Measurements from ENCODE around the gene APOL2. TPM values are rescaled to one million over a fixed set of nuclear protein-coding genes. Genes with fewer than 3 reads are reported as not detected.
"Not testable (repeated sequence)": the region's sequence is repeated elsewhere in the genome, so short reads cannot be mapped to it uniquely, and the experiment has no call there.

The APOL2 gene
- total RNA-seq, 4 donors from 2014 or later = 15.3 to 21.8 (median 17.1) TPM

- Histone ChIP-seq H3K36me3 (no peaks in the 10 kb centered on the region), H3K4me3 (no peak overlapping the region), H3K27me3 (no peaks in the 10 kb centered on the region), H3K9me3 (no peaks in the 10 kb centered on the region), H3K4me1 (peaks cover 11% of the 10 kb centered on the region), H3K27ac (no peak overlapping the region)
- no peak for DNase-seq (ENCODE audit: low spot score in 2 of 2)
- TF ChIP-seq, protein P1, sequence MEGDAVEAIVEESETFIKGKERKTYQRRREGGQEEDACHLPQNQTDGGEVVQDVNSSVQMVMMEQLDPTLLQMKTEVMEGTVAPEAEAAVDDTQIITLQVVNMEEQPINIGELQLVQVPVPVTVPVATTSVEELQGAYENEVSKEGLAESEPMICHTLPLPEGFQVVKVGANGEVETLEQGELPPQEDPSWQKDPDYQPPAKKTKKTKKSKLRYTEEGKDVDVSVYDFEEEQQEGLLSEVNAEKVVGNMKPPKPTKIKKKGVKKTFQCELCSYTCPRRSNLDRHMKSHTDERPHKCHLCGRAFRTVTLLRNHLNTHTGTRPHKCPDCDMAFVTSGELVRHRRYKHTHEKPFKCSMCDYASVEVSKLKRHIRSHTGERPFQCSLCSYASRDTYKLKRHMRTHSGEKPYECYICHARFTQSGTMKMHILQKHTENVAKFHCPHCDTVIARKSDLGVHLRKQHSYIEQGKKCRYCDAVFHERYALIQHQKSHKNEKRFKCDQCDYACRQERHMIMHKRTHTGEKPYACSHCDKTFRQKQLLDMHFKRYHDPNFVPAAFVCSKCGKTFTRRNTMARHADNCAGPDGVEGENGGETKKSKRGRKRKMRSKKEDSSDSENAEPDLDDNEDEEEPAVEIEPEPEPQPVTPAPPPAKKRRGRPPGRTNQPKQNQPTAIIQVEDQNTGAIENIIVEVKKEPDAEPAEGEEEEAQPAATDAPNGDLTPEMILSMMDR (IDR thresholded peaks at IDR 0.05) = no peak
- TF ChIP-seq POLR2A (IDR thresholded peaks at IDR 0.05) (no peak), POLR2AphosphoS5 (IDR thresholded peaks at IDR 0.05) (no peak)
- WGBS = 68% methylated on average over 2 of the region's 2 CpGs
Measured at GRCh38 chr22:36215981-36216380, 23.3 kb downstream of the APOL2 start.

- Histone ChIP-seq H3K27ac (no peak overlapping the region), H3K4me3 (no peak overlapping the region), H3K36me3 (no peaks in the 10 kb centered on the region), H3K9me3 (no peaks in the 10 kb centered on the region), H3K4me1 (no peaks in the 10 kb centered on the region), H3K27me3 (no peaks in the 10 kb centered on the region)
- WGBS = 94% methylated on average over 4 of the region's 4 CpGs
- DNase-seq (ENCODE audit: low spot score in 2 of 2) = no peak
- TF ChIP-seq, protein P1 (IDR thresholded peaks at IDR 0.05) = no peak
- TF ChIP-seq POLR2AphosphoS5 (IDR thresholded peaks at IDR 0.05) (no peak), POLR2A (IDR thresholded peaks at IDR 0.05) (no peak), EP300 (IDR thresholded peaks at IDR 0.05) (no peak)
Measured at GRCh38 chr22:36213586-36213985, 25.7 kb downstream of the APOL2 start.

GRCh38 chr22:36212901-36213300, 26.4 kb downstream of the APOL2 start:
- Histone ChIP-seq H3K36me3 (no peaks in the 10 kb centered on the region), H3K4me1 (no peaks in the 10 kb centered on the region), H3K4me3 (no peak overlapping the region), H3K27me3 (no peaks in the 10 kb centered on the region), H3K27ac (no peak overlapping the region), H3K9me3 (no peaks in the 10 kb centered on the region)
- DNase-seq (ENCODE audit: low spot score in 2 of 2) = no peak
- no peak for TF ChIP-seq POLR2A (IDR thresholded peaks at IDR 0.05)
- no peak for TF ChIP-seq POLR2AphosphoS5 (IDR thresholded peaks at IDR 0.05)
- TF ChIP-seq EP300 (IDR thresholded peaks at IDR 0.05) = no peak
- TF ChIP-seq, protein P1 (IDR thresholded peaks at IDR 0.05) = no peak

DNA sequence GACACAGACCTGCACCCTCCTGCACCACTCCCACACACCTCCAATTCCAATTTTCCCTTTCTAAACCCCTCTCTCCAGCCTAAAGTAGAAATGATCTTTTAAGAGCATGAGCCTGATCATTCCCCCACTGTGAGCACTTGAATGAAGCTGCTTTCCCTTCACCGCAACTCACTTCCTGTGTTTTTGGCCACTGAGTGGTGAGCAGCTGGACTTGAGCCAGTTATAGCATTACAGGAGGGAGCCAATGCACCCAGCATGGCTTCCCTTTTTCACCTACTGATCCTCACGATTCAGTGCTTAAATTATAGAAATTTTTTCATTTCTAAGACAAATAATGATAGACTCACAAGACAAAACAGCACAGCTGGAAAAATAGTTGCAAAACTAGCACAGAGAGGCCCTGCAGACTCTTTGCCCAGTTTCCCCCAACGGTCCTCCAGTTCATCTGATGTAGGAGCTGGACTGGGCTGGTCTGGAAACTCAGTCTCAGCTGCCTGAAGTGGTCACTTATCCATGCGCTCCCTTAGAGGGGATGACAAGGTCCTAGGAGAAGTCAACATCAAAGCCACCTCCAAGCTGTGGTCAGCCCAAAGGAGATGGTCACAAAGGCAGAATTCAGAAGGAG, 28.0 kb downstream of the APOL2 start:
- H3K9me3 ChIP-seq = no peaks in the 10 kb centered on the region
- no peaks in the 10 kb centered on the region for H3K4me1 ChIP-seq
- WGBS = 67% methylated on average over 4 of the region's 4 CpGs
- H3K27me3 ChIP-seq = no peaks in the 10 kb centered on the region
- H3K36me3 ChIP-seq = no peaks in the 10 kb centered on the region
- no peak for DNase-seq (ENCODE audit: low spot score in 2 of 2)
- H3K4me3 ChIP-seq = no peak overlapping the region
- TF ChIP-seq, protein P1 (IDR thresholded peaks at IDR 0.05) = no peak
- TF ChIP-seq POLR2AphosphoS5 (IDR thresholded peaks at IDR 0.05) (no peak), POLR2A (IDR thresholded peaks at IDR 0.05) (no peak), EP300 (IDR thresholded peaks at IDR 0.05) (no peak)
- H3K27ac ChIP-seq = no peak overlapping the region

DNA sequence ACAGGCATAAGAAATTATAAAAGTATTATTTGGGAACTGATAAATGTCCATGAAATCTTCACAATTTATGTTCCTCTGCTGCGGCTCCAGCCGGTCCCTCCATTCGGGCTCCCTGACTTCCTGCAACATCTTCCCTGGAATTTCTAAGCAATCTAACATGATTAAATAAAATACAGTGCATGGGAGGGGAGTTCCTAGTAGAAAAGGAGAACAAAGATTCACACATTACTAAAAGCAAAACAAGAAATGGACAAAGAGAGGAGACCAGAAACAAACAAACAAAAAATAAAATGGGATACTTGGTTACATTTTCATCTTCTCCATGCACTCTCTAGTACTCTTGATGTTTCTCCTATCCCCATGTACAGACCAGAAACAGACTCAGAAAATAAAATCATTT, 29.1 kb downstream of the APOL2 start:
- no peak overlapping the region for H3K4me3 ChIP-seq
- no peak for DNase-seq (ENCODE audit: low spot score in 2 of 2)
- no peaks in the 10 kb centered on the region for H3K9me3 ChIP-seq
- no peaks in the 10 kb centered on the region for H3K27me3 ChIP-seq
- TF ChIP-seq, protein P1 (IDR thresholded peaks at IDR 0.05) = no peak
- TF ChIP-seq POLR2AphosphoS5 (IDR thresholded peaks at IDR 0.05) (no peak), POLR2A (IDR thresholded peaks at IDR 0.05) (no peak), EP300 (IDR thresholded peaks at IDR 0.05) (no peak)
- H3K4me1 ChIP-seq = no peaks in the 10 kb centered on the region
- no peak overlapping the region for H3K27ac ChIP-seq
- WGBS = 87% methylated on average over 3 of the region's 3 CpGs
- no peaks in the 10 kb centered on the region for H3K36me3 ChIP-seq

- WGBS = 52% methylated on average over 5 of the region's 5 CpGs
- not testable (repeated sequence) for H3K4me3 ChIP-seq; H3K4me1 ChIP-seq; H3K9me3 ChIP-seq; H3K36me3 ChIP-seq; DNase-seq (ENCODE audit: low spot score in 2 of 2); H3K27ac ChIP-seq; H3K27me3 ChIP-seq
Measured at GRCh38 chr22:36209488-36209908, 29.8 kb downstream of the APOL2 start.

All from suprapubic skin (tissue), 4 donors.